ELF-1 (cell line): ENCODE results near the gene RAB7B.

Source experiments
- DNase-seq: peaks from one replicate; pipeline ENCODE4 v3.0.0-alpha.2; 2016; ENCODE audit warnings: low read depth, low spot score

Gene RAB7B

GRCh38 chr1:205927247-205927646 is 75.9 kb downstream of the RAB7B start:
- no peak for DNase-seq
